GM21825 (cell line): Measurements from ENCODE around the gene KIF26A.

Experiments used
- ATAC-seq: cut with Tn5 transposase; IDR thresholded peaks from one replicate; pipeline ENCODE4 v1.9.1; 2021; ENCODE audit warnings: mild to moderate bottlenecking, moderate library complexity; ENCODE audit not compliant: unreplicated experiment

KIF26A gene

DNA sequence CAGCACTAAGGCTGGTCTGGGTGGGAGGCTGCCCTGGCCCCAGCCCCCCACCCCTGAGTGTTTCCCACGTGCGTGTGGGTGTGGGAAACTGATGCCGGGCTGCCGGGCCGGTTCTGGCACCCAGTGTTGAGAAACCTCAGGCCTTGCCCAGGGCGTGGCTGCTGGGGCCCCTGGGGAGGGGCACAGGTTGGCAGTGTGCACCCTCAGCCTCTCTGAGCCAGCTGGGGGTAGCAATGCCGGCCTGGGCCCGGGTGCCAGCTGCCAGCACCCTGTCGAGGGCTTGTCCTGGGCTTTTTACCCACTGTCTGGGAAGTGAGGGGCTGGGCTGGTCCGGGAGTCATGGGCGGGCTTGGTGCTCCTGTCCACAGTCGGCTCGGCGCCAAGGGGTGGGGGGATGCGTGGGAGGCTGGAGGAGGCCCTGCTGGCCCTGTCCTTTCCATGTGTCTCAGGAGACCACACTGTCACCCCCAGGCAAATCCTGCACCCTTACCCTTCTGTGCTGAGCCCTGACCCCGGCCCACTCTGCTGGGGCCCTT is 37.2 kb upstream of the KIF26A start:
- no peak for ATAC-seq

DNA sequence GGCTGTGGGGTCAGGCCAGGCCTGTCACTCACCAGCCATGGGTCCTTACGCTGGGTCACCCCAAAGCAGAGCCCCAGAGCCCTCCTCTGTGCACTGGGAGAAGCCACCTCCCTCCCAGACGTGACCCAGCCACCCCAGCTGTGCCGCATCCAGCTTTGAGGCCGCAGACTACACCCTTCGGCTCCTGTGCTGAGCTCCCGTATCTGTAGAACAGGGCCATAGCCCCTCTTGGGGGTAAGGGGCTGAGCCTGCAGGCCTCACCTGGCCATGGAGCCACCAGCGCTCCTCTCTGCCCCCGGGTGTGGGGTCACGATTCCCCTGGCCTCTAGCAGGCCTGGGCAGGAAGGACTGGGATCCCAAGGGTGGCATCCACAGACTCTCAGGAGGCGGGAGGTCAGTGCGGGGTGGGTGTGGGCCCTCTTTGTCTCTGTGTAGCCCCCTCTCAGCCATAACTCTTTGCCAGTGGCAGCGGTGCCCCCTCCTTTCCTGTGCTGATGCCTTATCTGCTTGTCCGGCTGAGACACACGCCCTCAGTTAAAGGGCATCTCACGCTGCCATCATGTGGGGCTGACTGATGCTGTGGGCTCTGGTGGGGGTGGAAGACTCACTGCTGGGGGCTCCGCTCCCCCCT is 36.6 kb upstream of the KIF26A start:
- ATAC-seq, result no peak

GRCh38 chr14:104102282-104102914 is 36.0 kb upstream of the KIF26A start:
- no peak for ATAC-seq

- ATAC-seq, result no peak
Observed at GRCh38 chr14:104103061-104103445, 35.3 kb upstream of the KIF26A start.

- no peak for ATAC-seq
Observed at GRCh38 chr14:104103446-104104075, 34.8 kb upstream of the KIF26A start.

- no peak for ATAC-seq
Observed at GRCh38 chr14:104104076-104104901, 34.1 kb upstream of the KIF26A start.

- no peak for ATAC-seq
Observed at GRCh38 chr14:104105071-104105821, 33.1 kb upstream of the KIF26A start.

DNA sequence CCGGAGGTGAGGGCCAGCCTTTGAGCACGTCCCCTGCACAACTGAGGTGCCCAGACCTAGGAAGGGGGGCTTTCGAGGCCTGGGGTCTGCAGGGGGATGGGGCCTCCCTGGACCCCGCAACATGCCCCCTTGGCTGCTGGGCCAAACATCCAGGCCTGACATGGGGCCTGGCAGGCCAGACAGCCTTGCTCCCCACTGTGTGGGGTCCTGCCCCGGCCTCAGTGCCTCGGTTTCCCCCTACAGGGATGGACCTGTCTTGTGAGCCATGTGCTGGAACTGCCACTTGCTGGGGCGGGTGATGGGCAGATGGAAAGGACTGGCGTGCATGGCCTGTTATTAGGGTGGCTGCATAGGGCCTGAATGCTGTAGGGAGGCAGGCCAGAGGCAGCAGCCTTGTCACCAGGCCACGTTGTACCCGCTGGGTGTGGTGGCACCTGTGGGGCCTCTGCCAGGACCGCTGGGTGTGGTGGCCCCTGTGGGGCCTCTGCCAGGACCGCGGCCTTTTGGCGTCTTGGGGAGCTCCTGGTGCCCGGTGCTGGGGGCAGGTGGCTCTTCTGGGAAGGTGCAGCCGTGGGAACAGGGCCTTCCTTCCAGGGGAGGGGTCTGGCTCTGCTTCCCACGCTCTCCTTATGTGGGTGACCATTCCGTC is 32.4 kb upstream of the KIF26A start:
- ATAC-seq, result no peak

DNA sequence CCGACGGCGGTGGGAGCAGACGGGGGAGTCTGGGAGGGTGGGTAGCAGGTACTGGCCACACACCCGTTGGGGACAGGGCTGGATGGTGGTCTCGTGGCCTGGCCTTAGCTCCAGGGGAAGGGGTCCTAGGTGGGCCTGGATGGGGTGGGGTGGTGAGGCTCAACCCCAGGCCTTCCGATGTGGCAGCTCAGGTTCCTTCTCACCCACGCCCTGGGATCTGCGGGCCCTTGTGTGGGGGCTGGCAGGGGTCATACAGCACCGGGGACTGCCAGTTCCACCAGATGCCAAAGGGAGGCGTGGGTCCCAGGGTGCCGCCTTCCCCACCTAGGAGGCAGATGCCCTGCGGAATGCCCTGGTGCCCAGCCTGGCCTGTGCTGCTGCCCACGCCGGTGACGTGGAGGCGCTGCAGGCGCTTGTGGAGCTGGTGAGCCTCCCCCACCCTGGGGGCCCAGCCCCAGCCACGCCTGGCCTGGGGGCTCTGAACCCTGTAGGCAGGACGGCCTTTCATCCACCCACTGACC is 31.9 kb upstream of the KIF26A start:
- no peak for ATAC-seq

DNA sequence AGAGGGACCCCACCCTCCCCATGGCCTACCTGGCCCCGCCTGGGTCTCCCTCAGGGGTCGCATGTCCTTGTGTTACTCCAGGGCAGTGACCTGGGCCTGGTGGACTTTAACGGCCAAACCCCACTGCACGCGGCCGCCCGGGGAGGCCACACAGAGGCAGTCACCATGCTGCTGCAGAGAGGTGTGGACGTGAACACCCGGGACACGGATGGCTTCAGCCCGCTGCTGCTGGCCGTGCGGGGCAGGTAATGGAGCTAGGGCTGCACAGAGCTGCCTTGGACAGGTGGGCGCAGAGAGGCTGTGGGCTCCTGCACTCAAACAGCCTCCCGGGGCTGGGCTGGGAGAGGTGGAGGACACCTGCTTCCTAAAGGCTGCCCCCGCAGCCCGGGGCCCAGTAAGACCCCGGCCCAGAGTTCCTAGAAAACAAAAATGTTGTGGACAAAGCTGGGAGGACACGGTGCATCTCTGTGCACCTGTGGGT is 31.2 kb upstream of the KIF26A start:
- no peak for ATAC-seq

GRCh38 chr14:104107611-104108569 is 30.5 kb upstream of the KIF26A start:
- ATAC-seq, result no peak

DNA sequence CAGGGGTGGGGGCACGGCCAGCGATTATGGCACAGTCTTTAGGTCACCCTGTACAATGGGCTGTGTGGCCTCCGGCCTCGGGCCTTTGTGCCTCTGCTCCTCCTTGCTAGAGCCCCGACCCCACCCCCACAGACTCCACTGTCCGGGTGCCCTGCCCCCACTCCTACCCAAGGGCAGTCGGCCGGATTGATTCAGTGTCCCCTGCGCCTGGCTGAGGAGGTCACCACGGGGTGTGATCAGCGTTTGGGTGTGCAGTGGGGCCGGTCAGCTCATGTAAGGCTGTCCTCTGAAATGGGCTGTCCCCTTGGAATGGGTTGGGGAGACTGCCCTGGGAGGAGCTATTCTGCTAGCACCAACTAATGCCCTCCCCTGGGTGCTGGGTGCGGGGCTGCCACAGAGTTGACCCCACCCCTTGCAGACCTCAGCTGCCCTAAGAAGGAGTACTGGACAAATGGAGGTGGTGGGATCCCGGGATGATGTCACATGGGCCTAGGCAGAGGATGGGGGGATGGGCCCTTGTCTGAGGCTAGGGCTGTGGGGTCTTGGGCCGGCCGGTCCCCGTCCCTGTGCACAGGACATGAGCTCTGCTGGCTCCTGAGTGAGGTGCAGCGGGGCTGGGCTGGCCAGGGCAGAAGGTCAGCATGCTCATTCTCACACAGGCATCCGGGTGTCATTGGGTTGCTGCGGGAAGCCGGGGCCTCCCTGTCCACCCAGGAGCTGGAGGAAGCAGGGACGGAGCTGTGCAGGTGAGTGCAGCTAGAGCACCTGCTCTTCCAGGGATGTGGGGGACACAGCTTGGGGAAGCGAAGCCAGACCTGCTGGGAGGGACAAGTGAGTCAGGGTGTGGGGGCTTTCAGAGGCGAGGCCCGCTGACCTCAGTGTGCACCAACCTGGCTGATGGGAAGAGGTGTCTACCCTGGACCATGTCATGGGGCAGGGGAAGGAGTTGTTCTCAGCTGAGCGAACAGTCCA is 29.5 kb upstream of the KIF26A start:
- no peak for ATAC-seq

DNA sequence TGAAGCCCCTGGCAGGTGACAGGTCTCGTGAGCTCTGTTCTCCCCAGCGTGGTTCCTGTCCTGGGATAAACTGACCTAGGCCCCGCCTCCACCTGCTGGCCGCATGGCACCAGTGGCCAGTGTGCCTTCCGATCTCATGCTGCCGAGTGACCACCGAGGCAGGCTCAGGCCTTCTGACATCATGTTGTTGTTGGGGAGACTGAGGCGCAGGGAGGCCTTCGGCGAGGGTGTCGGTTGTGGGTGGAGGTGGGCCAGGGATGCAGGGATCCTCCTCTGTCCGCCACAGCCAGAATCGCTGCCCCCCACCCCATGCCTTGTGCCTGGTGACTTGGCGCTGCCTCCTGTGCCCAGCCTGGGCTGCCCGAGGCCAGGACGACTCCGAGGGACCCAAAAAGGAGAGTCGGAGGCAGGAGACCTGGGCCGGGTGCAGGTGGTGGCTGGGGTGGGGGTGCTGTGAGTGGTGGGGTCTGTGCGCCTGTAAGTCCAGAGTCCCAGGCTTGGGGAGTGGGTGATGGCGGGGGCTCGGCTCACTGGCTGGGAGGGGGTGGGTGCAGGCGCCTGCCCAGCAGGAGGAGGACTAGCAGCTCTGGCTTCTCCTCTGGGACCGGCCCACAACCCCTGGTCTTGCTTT is 28.5 kb upstream of the KIF26A start:
- ATAC-seq, result no peak

GRCh38 chr14:104110491-104111209 is 27.7 kb upstream of the KIF26A start:
- no peak for ATAC-seq

DNA sequence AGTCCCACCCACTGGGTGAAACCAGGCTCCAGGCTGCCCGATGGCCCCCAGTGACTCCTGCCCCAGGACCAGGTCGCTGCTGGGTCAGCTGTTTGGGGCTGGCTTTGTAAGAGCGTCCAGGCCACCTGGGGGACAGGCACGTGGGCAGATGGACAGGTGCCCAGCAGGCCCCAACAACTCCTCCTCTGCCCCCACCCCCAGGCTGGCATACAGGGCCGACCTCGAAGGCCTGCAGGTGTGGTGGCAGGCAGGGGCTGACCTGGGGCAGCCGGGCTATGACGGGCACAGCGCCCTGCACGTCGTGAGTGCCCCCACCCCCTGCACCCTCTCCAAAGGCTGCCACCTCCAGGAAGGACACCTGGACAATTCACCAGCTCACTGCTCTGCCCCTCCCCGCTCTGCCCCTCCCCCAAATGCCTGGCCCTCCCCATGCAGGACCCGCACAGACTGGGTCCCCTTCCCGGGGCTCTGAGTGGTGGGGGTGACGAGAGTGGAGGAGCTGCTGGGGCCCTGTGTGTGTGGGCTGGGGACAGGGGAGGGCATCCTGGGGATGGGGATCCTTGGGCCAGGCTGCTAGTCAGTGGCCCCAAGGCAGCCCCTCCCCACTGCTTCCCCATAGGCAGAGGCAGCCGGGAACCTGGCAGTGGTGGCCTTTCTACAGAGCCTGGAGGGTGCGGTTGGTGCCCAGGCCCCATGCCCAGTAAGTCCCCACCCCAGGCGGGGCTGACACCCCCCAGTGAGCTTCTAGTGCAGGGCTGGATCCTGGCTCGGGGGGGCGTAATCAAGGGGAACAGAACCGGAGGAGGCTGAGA is 26.9 kb upstream of the KIF26A start:
- no peak for ATAC-seq

- ATAC-seq, result no peak
Observed at GRCh38 chr14:104112113-104112505, 26.3 kb upstream of the KIF26A start.
